ENCODE data around the gene DEF6.
A peak's percentile ranks its signal among the peaks of the same experiment; 100 is the strongest.
"Not testable (repeated sequence)": the region's sequence is repeated elsewhere in the genome, so short reads cannot be mapped to it uniquely, and the experiment has no call there.

Gene DEF6

GRCh38 chr6:35310265-35310831 is 12.7 kb downstream of the DEF6 start:
- DNase-seq (ENCODE audit: low spot score): no peak

GRCh38 chr6:35311390-35312075 is 13.9 kb downstream of the DEF6 start:
- DNase-seq (ENCODE audit: low spot score): no peak

GRCh38 chr6:35312076-35312800 is 14.6 kb downstream of the DEF6 start:
- no peak for DNase-seq (ENCODE audit: low spot score)

- DNase-seq (ENCODE audit: low spot score): no peak
Measured at GRCh38 chr6:35312807-35313206, 15.2 kb downstream of the DEF6 start.

GRCh38 chr6:35317483-35318195 is 20.0 kb downstream of the DEF6 start:
- DNase-seq (ENCODE audit: low spot score): no peak

GRCh38 chr6:35318196-35319171 is 20.9 kb downstream of the DEF6 start:
- peak; percentile 91 for DNase-seq (ENCODE audit: low spot score)

GRCh38 chr6:35319346-35320030 is 21.9 kb downstream of the DEF6 start:
- no peak for DNase-seq (ENCODE audit: low spot score)

GRCh38 chr6:35320031-35320410 is 22.4 kb downstream of the DEF6 start:
- DNase-seq (ENCODE audit: low spot score): no peak

- DNase-seq (ENCODE audit: low spot score): no peak
Measured at GRCh38 chr6:35321091-35321490, 23.5 kb downstream of the DEF6 start.

- peak; percentile 69 for DNase-seq (ENCODE audit: low spot score)
Measured at GRCh38 chr6:35327349-35328027, 29.9 kb downstream of the DEF6 start.

GRCh38 chr6:35328108-35328723 is 30.6 kb downstream of the DEF6 start:
- no peak for DNase-seq (ENCODE audit: low spot score)

GRCh38 chr6:35328965-35329364 is 31.3 kb downstream of the DEF6 start:
- not testable (repeated sequence) for DNase-seq (ENCODE audit: low spot score)

- no peak for DNase-seq (ENCODE audit: low spot score)
Measured at GRCh38 chr6:35330541-35331119, 33.0 kb downstream of the DEF6 start.

- peak; percentile 52 for DNase-seq (ENCODE audit: low spot score)
Measured at GRCh38 chr6:35332074-35332887, 34.7 kb downstream of the DEF6 start.

- peak; percentile 35 for DNase-seq (ENCODE audit: low spot score)
Measured at GRCh38 chr6:35341557-35341956, 43.9 kb downstream of the DEF6 start.

- peak; percentile 94 for DNase-seq (ENCODE audit: low spot score)
Measured at GRCh38 chr6:35342258-35343091, 44.9 kb downstream of the DEF6 start, which contains the start of gene PPARD. Gene PPARD, plus strand, starts transcription at chr6:35342558. Its CDS starts 68,530 bp downstream, at chr6:35411088.

All from SK-N-DZ (cell line).